ENCODE measurements around the gene ASCC2.

DNA sequence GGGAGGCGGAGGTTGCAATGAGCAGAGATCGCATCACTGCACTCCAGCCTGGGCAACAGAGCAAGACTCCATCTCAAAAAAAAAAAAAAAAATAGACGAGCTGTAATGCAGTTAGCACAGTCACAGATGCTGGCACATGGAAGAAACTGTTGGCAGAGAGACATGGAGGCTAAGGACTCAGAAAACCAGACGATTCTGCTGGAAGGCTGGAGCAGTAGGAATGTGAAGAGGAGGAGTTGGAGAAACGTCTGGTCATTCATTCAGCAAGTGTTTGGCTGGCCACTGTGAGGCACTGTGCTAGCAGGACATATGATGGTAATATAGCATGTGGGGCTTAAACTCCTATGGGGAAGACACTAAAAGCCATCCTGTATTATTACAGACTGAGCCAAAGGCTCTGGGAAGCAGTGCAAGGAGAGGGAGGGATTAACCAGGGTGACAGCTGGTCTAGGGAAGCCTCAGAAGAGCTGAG is 65.9 kb downstream of the ASCC2 start:
- no peak for TF ChIP-seq TAF1 (IDR thresholded peaks at IDR 0.05; ENCODE audit: borderline replicate concordance, insufficient read depth, low read length)
- TF ChIP-seq REST (IDR thresholded peaks at IDR 0.05; ENCODE audit: insufficient read depth in 1 of 2, low read depth in 2 of 2, low read length in 2 of 2), result no peak
- TF ChIP-seq POLR2AphosphoS5 (IDR thresholded peaks at IDR 0.05; ENCODE audit: low read depth, low read length), result no peak

All from PFSK-1 (cell line).